Measurements from ENCODE around the gene RETREG2.
"Not testable (repeated sequence)": the region's sequence is repeated elsewhere in the genome, so short reads cannot be mapped to it uniquely, and the experiment has no call there.

Gene RETREG2

GRCh38 chr2:219186754-219187456 lies 8.8 kb downstream of the RETREG2 start:
- DNase-seq (ENCODE audit: low read depth in 3 of 3) = no peak

- no peak for DNase-seq (ENCODE audit: low read depth in 3 of 3)
These were observed 19.3 kb downstream of the RETREG2 start for GRCh38 chr2:219197388-219197787.

GRCh38 chr2:219198974-219199373 lies 20.9 kb downstream of the RETREG2 start:
- no peak for DNase-seq (ENCODE audit: low read depth in 3 of 3)

DNA sequence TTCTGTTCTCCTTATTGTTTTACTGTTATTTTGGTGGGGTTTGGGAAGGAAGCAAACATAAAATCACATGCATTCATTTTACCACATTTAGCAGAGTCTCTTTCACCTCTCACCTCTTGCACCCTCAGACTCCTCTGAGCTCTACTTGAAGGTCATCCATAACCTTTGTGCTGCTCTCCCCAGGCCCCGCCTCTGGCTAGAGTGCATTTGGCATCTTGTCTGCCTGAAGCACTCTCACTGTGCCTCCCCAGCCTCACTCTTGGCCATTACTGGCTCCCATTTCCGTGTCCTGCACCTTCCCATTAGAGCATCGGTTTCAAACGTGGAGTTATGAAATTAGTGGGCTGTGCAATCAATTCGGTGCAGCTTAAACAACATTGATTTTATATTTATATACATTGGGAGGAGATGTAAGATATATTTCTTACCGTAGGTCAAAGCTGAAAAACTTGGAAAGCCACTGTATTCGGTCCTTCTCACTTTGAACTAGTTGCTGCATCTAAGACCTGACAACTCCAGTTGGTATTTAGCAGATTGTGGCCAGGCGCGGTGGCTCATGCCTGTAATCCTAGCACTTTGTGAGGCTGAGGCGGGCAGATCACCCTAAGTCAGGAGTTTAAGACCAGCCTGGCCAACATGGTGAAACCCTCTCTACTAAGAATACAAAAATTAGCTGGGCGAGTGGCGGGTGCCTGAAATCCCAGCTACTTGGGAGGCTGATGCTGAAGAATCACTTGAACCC lies 21.6 kb downstream of the RETREG2 start:
- DNase-seq (ENCODE audit: low read depth in 3 of 3) = no peak

DNA sequence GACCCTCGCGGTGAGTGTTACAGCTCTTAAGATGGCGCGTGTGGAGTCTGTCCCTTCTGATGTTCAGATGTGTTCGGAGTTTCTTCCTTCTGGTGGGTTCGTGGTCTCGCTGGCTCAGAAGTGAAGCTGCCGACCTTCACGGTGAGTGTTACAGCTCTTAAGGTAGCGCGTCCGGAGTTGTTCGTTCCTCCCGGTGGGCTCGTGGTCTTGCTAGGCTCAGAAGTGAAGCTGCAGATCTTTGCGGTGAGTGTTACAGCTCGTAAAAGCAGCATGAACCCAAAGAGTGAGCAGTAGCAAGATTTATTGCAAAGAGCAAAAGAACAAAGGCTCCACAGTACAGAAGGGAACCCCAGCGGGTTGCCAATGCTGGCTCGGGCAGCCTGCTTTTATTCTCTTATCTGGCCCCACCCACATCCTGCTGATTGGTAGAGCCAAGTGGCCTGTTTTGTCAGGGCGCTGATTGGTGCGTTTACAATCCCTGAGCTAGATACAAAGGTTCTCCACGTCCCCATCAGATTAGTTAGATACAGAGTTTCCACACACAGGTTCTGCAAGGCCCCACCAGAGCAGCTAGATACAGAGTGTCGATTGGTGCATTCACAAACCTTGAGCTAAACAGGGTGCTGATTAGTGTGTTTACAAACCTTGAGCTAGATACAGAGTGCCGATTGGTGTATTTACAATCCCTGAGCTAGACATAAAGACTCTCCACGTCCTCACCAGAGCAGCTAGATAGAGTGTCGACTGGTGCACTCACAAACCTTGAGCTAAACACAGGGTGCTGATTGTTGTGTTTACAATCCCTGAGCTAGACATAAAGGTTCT lies 22.6 kb downstream of the RETREG2 start:
- DNase-seq (ENCODE audit: low read depth in 3 of 3) = not testable (repeated sequence)

DNA sequence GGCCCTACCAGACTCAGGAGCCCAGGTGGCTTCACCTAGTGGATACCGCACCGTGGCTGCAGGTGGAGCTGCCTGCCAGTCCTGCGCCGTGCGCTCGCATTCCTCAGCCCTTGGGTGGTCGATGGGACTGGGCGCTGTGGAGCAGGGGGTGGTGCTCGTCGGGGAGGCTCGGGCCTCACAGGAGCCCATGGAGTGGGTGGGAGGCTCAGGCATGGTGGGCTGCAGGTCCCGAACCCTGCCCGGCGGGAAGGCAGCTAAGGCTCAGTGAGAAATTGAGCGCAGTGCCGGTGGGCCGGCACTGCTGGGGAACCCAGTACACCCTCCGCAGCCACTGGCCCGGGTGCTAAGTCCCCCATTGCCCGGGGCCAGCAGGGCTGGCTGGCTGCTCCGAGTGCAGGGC lies 23.3 kb downstream of the RETREG2 start:
- DNase-seq (ENCODE audit: low read depth in 3 of 3) = not testable (repeated sequence)

- no peak for DNase-seq (ENCODE audit: low read depth in 3 of 3)
These were observed 26.5 kb downstream of the RETREG2 start for GRCh38 chr2:219204425-219205164.

GRCh38 chr2:219205165-219205538 lies 27.1 kb downstream of the RETREG2 start:
- DNase-seq (ENCODE audit: low read depth in 3 of 3) = no peak

DNA sequence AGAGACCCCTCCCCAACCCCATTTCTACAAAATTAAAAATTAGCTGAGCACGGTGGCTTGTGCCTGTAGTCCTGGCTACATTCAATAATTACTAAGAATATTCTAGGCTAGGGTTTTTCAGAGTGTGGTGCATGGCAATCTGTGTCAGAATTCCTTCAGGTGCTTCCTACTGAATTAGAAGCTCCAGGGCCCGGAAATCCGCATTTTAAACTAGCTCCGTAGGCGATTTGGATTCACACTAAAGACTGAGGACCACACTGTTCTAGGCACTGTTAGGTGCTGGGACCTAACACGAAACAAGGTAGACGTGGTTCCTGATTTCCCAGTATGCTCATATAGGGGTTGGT lies 27.9 kb downstream of the RETREG2 start:
- no peak for DNase-seq (ENCODE audit: low read depth in 3 of 3)

DNA sequence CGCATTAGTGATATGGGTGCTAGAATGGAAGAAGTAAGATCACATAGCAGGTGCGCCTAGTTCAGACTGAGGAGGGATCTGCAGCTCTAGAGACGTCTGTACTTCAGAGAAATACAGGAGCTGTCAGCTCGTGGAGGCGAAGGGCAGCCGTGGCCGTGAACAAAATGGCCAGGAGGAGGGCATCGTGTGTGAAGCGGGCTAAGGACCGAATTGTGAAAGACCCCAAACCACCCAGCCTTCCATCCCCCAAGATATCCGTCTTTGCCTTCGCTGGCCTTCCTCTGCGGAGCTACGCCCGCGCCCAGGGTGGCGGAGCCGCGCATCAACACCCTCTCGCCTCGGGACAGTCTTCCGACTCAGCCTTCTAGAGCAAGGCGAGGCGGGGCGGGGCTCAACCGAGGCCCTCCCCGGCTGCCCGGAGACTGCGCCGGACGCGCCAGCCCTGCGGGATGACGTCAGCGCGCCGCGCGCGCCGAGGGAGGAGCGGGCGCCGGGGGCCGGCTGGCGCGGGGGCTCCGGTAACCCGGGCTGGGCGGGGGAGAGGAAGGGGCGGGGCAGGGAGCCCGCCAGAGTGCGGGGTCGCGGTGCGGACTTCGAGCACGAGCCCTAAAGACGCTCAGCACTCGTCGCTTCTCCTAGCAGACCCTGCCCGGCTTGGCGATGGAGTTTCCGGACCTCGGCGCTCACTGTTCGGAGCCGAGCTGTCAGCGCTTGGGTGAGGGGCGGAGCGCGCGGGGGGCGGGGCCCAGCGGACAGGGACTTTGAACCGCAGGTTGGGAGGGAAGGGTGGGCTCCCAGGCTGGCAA lies 28.5 kb downstream of the RETREG2 start, which contains the start of gene ZFAND2B:
Gene ZFAND2B, plus strand, starts transcription at position 455 of the 806 bp plus-strand sequence. Its CDS starts 206 bp downstream, at position 661.
- DNase-seq (ENCODE audit: low read depth in 3 of 3) = peak; percentile 86 to 93 (median 90)

- DNase-seq (ENCODE audit: low read depth in 3 of 3) = no peak
These were observed 29.2 kb downstream of the RETREG2 start for GRCh38 chr2:219207134-219207883.

DNA sequence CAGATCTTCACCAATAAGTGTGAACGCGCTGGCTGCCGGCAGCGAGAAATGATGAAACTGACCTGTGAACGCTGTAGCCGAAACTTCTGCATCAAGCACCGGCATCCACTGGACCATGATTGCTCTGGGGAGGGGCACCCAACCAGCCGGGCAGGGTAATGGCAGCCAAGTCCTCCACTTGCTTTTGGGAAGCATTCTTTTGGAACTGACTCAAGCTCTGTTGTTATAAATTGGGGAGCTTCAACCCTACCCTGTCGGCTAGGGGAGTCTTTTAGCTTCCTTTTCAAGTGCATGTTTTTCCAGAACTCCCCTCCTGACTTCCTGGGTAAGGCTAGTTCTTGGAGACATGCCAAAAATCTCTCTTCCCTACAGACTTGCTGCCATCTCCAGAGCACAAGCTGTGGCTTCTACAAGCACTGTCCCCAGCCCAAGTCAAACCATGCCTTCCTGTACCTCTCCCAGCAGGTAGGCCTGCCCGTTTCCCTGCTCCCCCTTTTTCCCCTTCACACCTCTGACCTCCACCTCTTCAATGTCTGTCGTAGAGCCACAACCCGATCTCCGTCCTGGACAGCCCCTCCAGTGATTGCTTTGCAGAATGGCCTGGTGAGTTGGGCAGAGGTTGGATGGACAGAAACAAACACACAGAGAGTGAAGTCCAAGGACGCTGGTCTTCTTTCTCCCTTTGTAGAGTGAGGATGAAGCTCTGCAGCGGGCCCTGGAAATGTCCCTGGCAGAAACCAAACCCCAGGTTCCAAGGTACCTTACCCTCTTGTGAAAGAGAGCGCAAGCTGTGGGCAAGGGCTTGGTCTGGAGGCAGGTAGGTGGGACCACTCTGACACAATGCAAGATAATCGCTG lies 30.0 kb downstream of the RETREG2 start:
- no peak for DNase-seq (ENCODE audit: low read depth in 3 of 3)

DNA sequence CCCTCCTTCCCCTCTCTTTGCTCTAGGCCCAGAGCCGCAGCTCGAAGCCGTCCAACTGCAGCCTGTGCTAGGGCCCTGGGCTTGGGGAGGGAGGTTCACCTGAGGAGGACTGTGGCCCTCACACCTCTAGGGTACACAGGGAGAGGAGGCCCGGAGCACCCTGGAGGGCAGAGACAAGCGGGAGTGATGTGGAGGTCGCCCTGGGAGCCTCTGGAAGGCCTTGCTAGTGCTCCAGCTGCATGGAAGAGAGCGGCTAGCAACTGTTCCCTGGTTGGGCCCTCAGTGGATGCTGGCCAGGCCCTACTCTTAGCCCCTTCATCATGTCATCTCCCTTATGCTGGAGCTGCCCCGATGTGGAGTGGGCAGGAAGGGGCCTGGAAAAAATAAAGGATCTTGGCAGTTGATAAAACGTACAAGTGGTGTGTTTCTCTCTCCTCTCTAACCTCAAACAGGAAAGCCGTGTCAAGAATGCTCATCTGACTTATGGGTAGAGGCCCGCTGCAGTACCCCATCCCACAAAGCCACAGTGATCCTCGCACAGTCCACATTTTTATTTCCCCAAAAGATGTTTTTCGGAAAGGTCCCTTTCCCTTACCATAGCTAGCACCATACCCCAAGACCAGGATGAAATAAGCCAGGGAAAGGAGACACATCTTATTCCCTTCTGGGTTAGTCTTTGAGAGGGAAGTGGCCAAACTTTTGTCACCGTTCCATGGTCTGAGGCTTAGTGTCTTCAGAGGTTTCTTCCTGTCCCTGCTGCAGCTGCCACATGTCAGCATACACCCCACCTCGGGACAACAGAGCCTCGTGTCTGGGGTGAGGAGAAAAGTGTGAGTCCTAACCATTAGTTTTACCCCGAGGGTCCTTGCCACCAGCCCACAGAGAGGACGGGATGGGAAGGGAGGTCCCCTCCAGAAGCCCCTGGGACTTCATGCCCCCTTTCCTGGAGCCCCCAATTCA lies 31.4 kb downstream of the RETREG2 start:
- no peak for DNase-seq (ENCODE audit: low read depth in 3 of 3)

DNA sequence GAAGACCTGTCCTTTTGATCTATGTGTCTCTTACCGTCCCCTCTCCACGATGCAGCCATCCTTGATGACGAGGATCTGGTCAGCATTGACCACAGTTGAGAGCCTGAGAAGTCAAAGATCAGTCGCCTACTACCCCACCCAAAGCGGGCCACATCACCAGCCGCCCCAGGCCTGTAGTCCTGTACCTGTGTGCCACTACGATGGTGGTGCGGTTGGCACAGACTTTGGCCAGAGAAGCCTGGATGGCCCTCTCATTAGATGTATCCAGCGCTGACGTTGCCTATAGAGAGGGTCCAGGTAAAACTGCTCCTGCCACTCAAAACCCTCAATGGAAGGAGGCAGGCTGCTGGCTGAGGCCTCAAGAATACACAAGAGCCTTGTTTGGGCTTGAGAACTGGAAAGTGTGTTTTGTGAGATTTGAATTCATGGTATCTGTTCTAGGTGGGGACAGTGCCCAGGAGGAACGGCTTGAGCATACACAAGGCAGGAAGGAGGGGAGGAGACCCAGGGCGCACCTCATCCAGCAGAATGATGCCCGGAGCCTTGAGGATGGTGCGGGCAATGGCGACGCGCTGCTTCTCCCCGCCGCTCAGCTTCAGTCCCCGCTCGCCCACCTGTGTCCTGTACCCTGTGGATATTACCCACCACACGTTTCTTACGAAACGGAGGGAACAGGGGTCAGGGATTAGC lies 32.3 kb downstream of the RETREG2 start:
- no peak for DNase-seq (ENCODE audit: low read depth in 3 of 3)

GRCh38 chr2:219210886-219211362 lies 32.8 kb downstream of the RETREG2 start:
- DNase-seq (ENCODE audit: low read depth in 3 of 3) = no peak

DNA sequence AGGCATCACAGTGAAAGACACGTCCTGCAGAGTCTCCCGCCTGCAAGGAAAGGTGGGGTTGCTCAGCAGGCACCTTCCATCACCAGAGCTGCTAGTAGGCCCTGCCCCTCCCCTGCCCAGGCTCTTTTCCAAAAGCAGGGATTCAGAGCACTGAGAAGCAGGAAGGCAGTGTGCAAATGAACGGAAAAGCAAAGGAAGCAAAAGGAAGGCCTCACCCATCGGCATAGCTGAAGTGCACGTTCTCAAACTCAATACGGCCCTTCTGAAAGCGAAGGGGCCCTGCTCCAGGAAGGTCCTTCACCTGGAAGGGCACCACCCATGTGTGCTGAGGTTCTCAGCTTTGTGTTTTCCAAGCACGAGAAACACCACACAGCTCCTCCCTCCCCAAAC lies 34.9 kb downstream of the RETREG2 start:
- no peak for DNase-seq (ENCODE audit: low read depth in 3 of 3)

GRCh38 chr2:219213486-219214071 lies 35.5 kb downstream of the RETREG2 start:
- no peak for DNase-seq (ENCODE audit: low read depth in 3 of 3)
